H9 (cell line): ENCODE data around the gene FLVCR2. TPM values are rescaled to one million over a fixed set of nuclear protein-coding genes. Genes with fewer than 3 reads are reported as not detected.

Experiments
- DNase-seq: peaks from one replicate; pipeline ENCODE4 v3.0.0-alpha.2; 2017
- H2AFZ ChIP-seq: one replicate; pipeline ENCODE4 v1.6.1; 2013; ENCODE audit warnings: mild to moderate bottlenecking, low read length, control low read depth, moderate library complexity
- H2AK5ac ChIP-seq: 2 replicates; pipeline ENCODE4 v1.6.1; 2013; ENCODE audit warnings: low read length, control low read depth, mixed read lengths; ENCODE audit not compliant: insufficient read length
- H2BK120ac ChIP-seq: one replicate; pipeline ENCODE4 v1.6.1; 2013; ENCODE audit warnings: low read depth, mild to moderate bottlenecking, low read length, control low read depth, inconsistent platforms; ENCODE audit not compliant: poor library complexity, severe bottlenecking
- H2BK12ac ChIP-seq: 2 replicates; pipeline ENCODE4 v1.6.1; 2013; ENCODE audit warnings: low read length, control low read depth, mixed read lengths, low read depth; ENCODE audit not compliant: insufficient read length
- H2BK15ac ChIP-seq: 2 replicates; pipeline ENCODE4 v1.6.1; 2013; ENCODE audit warnings: low read depth, low read length, control low read depth
- H2BK20ac ChIP-seq: one replicate; pipeline ENCODE4 v1.6.1; 2013; ENCODE audit warnings: low read depth, mild to moderate bottlenecking, low read length, control low read depth, inconsistent platforms; ENCODE audit not compliant: poor library complexity, severe bottlenecking
- H2BK5ac ChIP-seq: 2 replicates; pipeline ENCODE4 v1.6.1; 2013; ENCODE audit warnings: low read length, control low read depth, mixed read lengths; ENCODE audit not compliant: insufficient read length
- H3K14ac ChIP-seq: 2 replicates; pipeline ENCODE4 v1.6.1; 2013; ENCODE audit warnings: low read length, control low read depth; ENCODE audit not compliant: insufficient read depth
- H3K18ac ChIP-seq: 2 replicates; pipeline ENCODE4 v1.6.1; 2013; ENCODE audit warnings: low read depth, mild to moderate bottlenecking, mixed read lengths, low read length, control low read depth; ENCODE audit not compliant: insufficient read length
- H3K23ac ChIP-seq: 2 replicates; pipeline ENCODE4 v1.6.1; 2013; ENCODE audit warnings: low read length, control low read depth, mixed read lengths, low read depth; ENCODE audit not compliant: insufficient read length
- H3K23me2 ChIP-seq: 2 replicates; pipeline ENCODE4 v1.6.1; 2013; ENCODE audit warnings: low read depth, mild to moderate bottlenecking, mixed read lengths, low read length, control low read depth; ENCODE audit not compliant: insufficient read length, poor library complexity, severe bottlenecking
- H3K27ac ChIP-seq: 2 replicates; pipeline ENCODE4 v1.5.1; 2013; ENCODE audit warnings: low read length, control low read depth, mixed read lengths, low read depth; ENCODE audit not compliant: insufficient read length
- H3K27me3 ChIP-seq: 2 replicates; pipeline ENCODE4 v1.6.1; 2013; ENCODE audit warnings: low read length, control low read depth, inconsistent platforms; ENCODE audit not compliant: insufficient read depth
- H3K4ac ChIP-seq: 2 replicates; pipeline ENCODE4 v1.6.1; 2013; ENCODE audit warnings: low read depth, mild to moderate bottlenecking, control low read depth, inconsistent platforms, low read length, moderate library complexity
- H3K4me1 ChIP-seq: 2 replicates; pipeline ENCODE4 v1.6.1; 2013; ENCODE audit warnings: low read length, control low read depth, inconsistent platforms; ENCODE audit not compliant: insufficient read depth
- H3K4me2 ChIP-seq: 2 replicates; pipeline ENCODE4 v1.6.1; 2013; ENCODE audit warnings: low read length, control low read depth, mixed read lengths; ENCODE audit not compliant: insufficient read length, insufficient read depth
- H3K56ac ChIP-seq: 2 replicates; pipeline ENCODE4 v1.6.1; 2013; ENCODE audit warnings: low read depth, mild to moderate bottlenecking, mixed read lengths, low read length, control low read depth; ENCODE audit not compliant: insufficient read length
- H3K79me1 ChIP-seq: 2 replicates; pipeline ENCODE4 v1.6.1; 2013; ENCODE audit warnings: low read depth, mild to moderate bottlenecking, moderate library complexity, low read length, control low read depth, inconsistent platforms; ENCODE audit not compliant: insufficient read depth, poor library complexity, severe bottlenecking
- H3K79me2 ChIP-seq: 2 replicates; pipeline ENCODE4 v1.6.1; 2013; ENCODE audit warnings: low read length, control low read depth, inconsistent platforms; ENCODE audit not compliant: insufficient read depth
- H3K9ac ChIP-seq: 2 replicates; pipeline ENCODE4 v1.6.1; 2013; ENCODE audit warnings: low read length, control low read depth, mixed read lengths; ENCODE audit not compliant: insufficient read length; ENCODE audit errors: extremely low read depth
- H3K9me3 ChIP-seq: one replicate; pipeline ENCODE4 v1.6.1; 2013; ENCODE audit warnings: low read depth, low read length, inconsistent platforms; ENCODE audit not compliant: control insufficient read depth
- H3T11ph ChIP-seq: one replicate; pipeline ENCODE4 v1.6.1; 2013; ENCODE audit warnings: mild to moderate bottlenecking, low read length, control low read depth, inconsistent platforms
- H4K20me1 ChIP-seq: one replicate; pipeline ENCODE4 v1.6.1; 2013; ENCODE audit not compliant: control insufficient read depth, insufficient read length, insufficient read depth
- H4K5ac ChIP-seq: 2 replicates; pipeline ENCODE4 v1.6.1; 2013; ENCODE audit warnings: low read depth, mild to moderate bottlenecking, mixed read lengths, low read length, control low read depth; ENCODE audit not compliant: insufficient read length
- H4K8ac ChIP-seq: replicated peaks from 2 replicates; pipeline ENCODE4 v1.6.1; 2013; ENCODE audit warnings: low read length, control low read depth, mixed read lengths, low read depth; ENCODE audit not compliant: insufficient read length
- H4K91ac ChIP-seq: 2 replicates; pipeline ENCODE4 v1.6.1; 2013; ENCODE audit warnings: low read depth, mild to moderate bottlenecking, moderate library complexity, mixed read lengths, low read length, control low read depth; ENCODE audit not compliant: insufficient read length
- H3K27ac Mint-ChIP-seq, 3 experiments: 2 replicates in 2 of 3; 3 replicates in 1 of 3; pipeline ENCODE4 v1.8.0; 2020 to 2021; ENCODE audit warnings: mixed read lengths in 3 of 3, mild to moderate bottlenecking in 1 of 3, moderate library complexity in 1 of 3
- H3K27me3 Mint-ChIP-seq: 2 replicates; pipeline ENCODE4 v1.8.0; 2021; ENCODE audit warnings: low read depth, mild to moderate bottlenecking, moderate library complexity, mixed read lengths
- H3K36me3 Mint-ChIP-seq, 3 experiments: 2 replicates in 2 of 3; 3 replicates in 1 of 3; pipeline ENCODE4 v1.8.0; 2020 to 2021; ENCODE audit warnings: low read depth in 3 of 3, mixed read lengths in 3 of 3; ENCODE audit not compliant: insufficient read depth in 1 of 3
- H3K4me1 Mint-ChIP-seq, 2 experiments: 2 replicates each; pipeline ENCODE4 v1.8.0; 2020; ENCODE audit warnings: mixed read lengths in 2 of 2
- H3K4me3 Mint-ChIP-seq, 2 experiments: 2 replicates in 1 of 2; 3 replicates in 1 of 2; pipeline ENCODE4 v1.8.0; 2020 to 2021; ENCODE audit warnings: mild to moderate bottlenecking in 2 of 2, mixed read lengths in 2 of 2, moderate library complexity in 1 of 2
- H3K9me3 Mint-ChIP-seq, 2 experiments: 2 replicates in 1 of 2; 3 replicates in 1 of 2; pipeline ENCODE4 v1.8.0; 2020; ENCODE audit warnings: mild to moderate bottlenecking in 2 of 2, mixed read lengths in 2 of 2, moderate library complexity in 1 of 2
- WGBS: extraction: QIAGEN DNeasy Blood & Tissue Kit; methylation state at CpG from one replicate; pipeline ENCODE4 v1.1.7; 2013; ENCODE audit warnings: missing lambda C conversion rate, low lambda C conversion rate, mixed read lengths; ENCODE audit not compliant: insufficient read length; ENCODE audit errors: extremely low coverage; 5-methylcytosine and 5-hydroxymethylcytosine counted together
- total RNA-seq: library from RNA; stranded (reverse); gene quantifications from 2 replicates; pipeline ENCODE4 v1.2.1, GENCODE V29; 2021
- TF ChIP-seq, protein P1 (sequence below): fragments of 200-600 bp; sonication (generic); conservative IDR thresholded peaks from 3 replicates; pipeline ENCODE4 v1.8.0; 2021; ENCODE audit warnings: antibody characterized with exemption, mild to moderate bottlenecking

FLVCR2 gene
- total RNA-seq, 1 experiment from 2014 or later, result 7.1 TPM

DNA sequence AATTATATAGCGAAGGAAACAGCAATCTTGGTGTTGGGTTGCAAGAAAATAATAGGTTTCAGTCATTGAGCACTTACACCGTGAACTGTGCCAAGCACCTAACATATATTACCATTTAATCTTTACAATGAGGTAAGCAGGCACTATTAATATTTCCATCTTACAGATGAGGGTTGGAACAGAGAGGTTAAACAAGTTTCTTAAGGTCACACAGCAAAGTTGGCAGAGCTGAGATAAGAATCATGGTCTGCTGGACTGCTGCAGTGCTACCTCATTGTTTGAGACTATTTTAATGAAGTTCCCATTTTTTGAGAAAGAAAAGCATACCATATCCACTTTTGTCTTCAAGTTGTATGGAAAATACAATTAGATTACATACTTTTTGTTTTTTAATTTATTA lies 80.5 kb downstream of the FLVCR2 start:
- H3K9ac ChIP-seq, result no peak overlapping the region
- H3K14ac ChIP-seq, result no peak overlapping the region
- Mint-ChIP-seq H3K36me3 (peaks cover 13 to 35% (median 23%) of the 10 kb centered on the region in 3 experiments; a peak in 5 of 7 replicates), H3K27ac (no peak overlapping the region), H3K4me3 (no peak overlapping the region; a peak in 1 of 5 replicates), H3K9me3 (no peaks in the 10 kb centered on the region), H3K27me3 (no peaks in the 10 kb centered on the region; the same call in 1 of the 2 replicates), H3K4me1 (peaks cover 5 to 17% of the 10 kb centered on the region in 2 experiments)
- no peaks in the 10 kb centered on the region for H3K9me3 ChIP-seq
- no peak overlapping the region for H3K56ac ChIP-seq
- H2BK20ac ChIP-seq, result no peak overlapping the region
- DNase-seq, result no peak
- H3T11ph ChIP-seq, result no peak overlapping the region
- no peaks in the 10 kb centered on the region for H3K4me1 ChIP-seq
- no peak overlapping the region for H3K23ac ChIP-seq
- no peak overlapping the region for H2BK12ac ChIP-seq
- H4K91ac ChIP-seq, result no peak overlapping the region
- H2AFZ ChIP-seq, result no peak overlapping the region
- TF ChIP-seq, protein P1, sequence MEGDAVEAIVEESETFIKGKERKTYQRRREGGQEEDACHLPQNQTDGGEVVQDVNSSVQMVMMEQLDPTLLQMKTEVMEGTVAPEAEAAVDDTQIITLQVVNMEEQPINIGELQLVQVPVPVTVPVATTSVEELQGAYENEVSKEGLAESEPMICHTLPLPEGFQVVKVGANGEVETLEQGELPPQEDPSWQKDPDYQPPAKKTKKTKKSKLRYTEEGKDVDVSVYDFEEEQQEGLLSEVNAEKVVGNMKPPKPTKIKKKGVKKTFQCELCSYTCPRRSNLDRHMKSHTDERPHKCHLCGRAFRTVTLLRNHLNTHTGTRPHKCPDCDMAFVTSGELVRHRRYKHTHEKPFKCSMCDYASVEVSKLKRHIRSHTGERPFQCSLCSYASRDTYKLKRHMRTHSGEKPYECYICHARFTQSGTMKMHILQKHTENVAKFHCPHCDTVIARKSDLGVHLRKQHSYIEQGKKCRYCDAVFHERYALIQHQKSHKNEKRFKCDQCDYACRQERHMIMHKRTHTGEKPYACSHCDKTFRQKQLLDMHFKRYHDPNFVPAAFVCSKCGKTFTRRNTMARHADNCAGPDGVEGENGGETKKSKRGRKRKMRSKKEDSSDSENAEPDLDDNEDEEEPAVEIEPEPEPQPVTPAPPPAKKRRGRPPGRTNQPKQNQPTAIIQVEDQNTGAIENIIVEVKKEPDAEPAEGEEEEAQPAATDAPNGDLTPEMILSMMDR, result no peak
- H4K8ac ChIP-seq, result no peak overlapping the region
- H3K18ac ChIP-seq, result no peak overlapping the region
- H3K4me2 ChIP-seq, result peak overlapping the region; percentile 77
- H2BK15ac ChIP-seq, result no peak overlapping the region
- H4K20me1 ChIP-seq, result no peaks in the 10 kb centered on the region
- H3K79me1 ChIP-seq, result no peaks in the 10 kb centered on the region
- no peaks in the 10 kb centered on the region for H3K27me3 ChIP-seq
- H3K4ac ChIP-seq, result no peak overlapping the region
- H2BK5ac ChIP-seq, result no peak overlapping the region
- no peak overlapping the region for H2AK5ac ChIP-seq
- 100% methylated on average over 1 of the region's 2 CpGs for WGBS
- H3K79me2 ChIP-seq, result peaks cover 4% of the 10 kb centered on the region; the same call in 1 of the 2 replicates
- H3K27ac ChIP-seq, result no peak overlapping the region
- no peak overlapping the region for H4K5ac ChIP-seq
- H3K23me2 ChIP-seq, result peaks cover 4% of the 10 kb centered on the region
- no peak overlapping the region for H2BK120ac ChIP-seq
